Omental fat pad (tissue), 4 donors: ENCODE measurements around the gene EIF4A3. TPM values are rescaled to one million over a fixed set of nuclear protein-coding genes. Genes with fewer than 3 reads are reported as not detected.

Experiments used
- ATAC-seq: fragments of 150-250 bp; one replicate; pipeline ENCODE4 v1.9.1; 2016; ENCODE audit warnings: mild to moderate bottlenecking, moderate library complexity; ENCODE audit not compliant: low FRiP score
- DNase-seq: peaks from one replicate; pipeline ENCODE4 v3.0.0-alpha.2; 2019; ENCODE audit warnings: low spot score
- CTCF ChIP-seq, 3 donors: fragments of 450-650 bp; IDR thresholded peaks; one replicate each; pipeline ENCODE4 v1.5.1; 2016 to 2017; ENCODE audit warnings: antibody characterized with exemption in 3 of 3, mild to moderate bottlenecking in 3 of 3, moderate library complexity in 2 of 3
- small RNA-seq: library from RNA; depleted of rRNA; stranded (forward); fragments of <200 nt; gene quantifications from one replicate; pipeline ENCODE3, GENCODE V24; 2016
- total RNA-seq, 4 donors: library from RNA; depleted of rRNA; stranded (reverse); fragments of >200 nt; gene quantifications; one replicate each; pipeline ENCODE4 v1.1.0, GENCODE V29; 2016

Gene EIF4A3
- total RNA-seq, 4 donors from 2014 or later = 49.0 to 218 (median 112) TPM

- TF ChIP-seq CTCF (IDR thresholded peaks at IDR 0.05) = no peak
- DNase-seq (no peak), ATAC-seq (no peak)
These were observed 60.3 kb downstream of the EIF4A3 start for GRCh38 chr17:80086616-80087015.

DNA sequence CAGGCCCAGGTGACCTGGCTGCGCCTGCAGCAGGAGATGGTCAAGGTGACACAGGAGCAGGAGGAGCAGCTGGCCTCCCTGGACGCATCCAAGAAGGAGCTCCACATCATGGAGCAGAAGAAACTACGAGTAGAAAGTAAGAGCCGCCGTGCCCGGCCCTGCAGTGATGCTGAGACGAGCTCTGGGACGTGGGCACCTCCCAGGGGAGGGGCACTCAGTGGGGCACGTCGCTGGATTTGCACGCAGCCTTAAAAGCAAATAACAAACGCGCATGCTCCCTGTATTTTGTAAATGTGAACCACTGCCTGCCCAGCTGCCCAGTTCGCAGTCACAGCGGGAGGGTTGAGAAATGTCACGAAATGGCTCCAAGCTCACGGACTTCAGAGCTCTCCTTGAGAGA lies 60.8 kb downstream of the EIF4A3 start:
- no peak for ATAC-seq
- no peak for TF ChIP-seq CTCF (IDR thresholded peaks at IDR 0.05)

GRCh38 chr17:80084773-80085172 lies 62.2 kb downstream of the EIF4A3 start:
- DNase-seq = no peak
- no peak for ATAC-seq
- no peak for TF ChIP-seq CTCF (IDR thresholded peaks at IDR 0.05)

More for the DNA sequence above, 60.8 kb downstream of the EIF4A3 start:
- no peak for DNase-seq

Small RNA genes lying within 50 kb of the gene (small RNA-seq; reads per million reads assigned to genes)
- gene AC087741.2 (not detected), gene MIR1268B (not detected)

Other genes with a start within 250 kb of the EIF4A3 start
- 10 to 100 TPM; 46.1 to 97.9 (median 65.3) TPM for gene TBC1D16, start 111.3 kb downstream of the EIF4A3 start, total RNA-seq
- gene CCDC40, start 110.5 kb downstream of the EIF4A3 start, total RNA-seq = 1 to 10 TPM; 3.5 to 8.8 (median 5.3) TPM
- 10 to 100 TPM; 52.8 to 83.0 (median 64.8) TPM for gene GAA, start 45.5 kb downstream of the EIF4A3 start, total RNA-seq
- under 1 TPM in 2 of 4 donors, not detected in 2; 0.37 to 0.63 TPM for gene CARD14, start 22.9 kb upstream of the EIF4A3 start, total RNA-seq
- 10 to 100 TPM; 16.2 to 32.2 (median 28.0) TPM for gene SGSH, start 73.2 kb upstream of the EIF4A3 start, total RNA-seq
- gene SLC26A11, start 73.3 kb upstream of the EIF4A3 start, total RNA-seq = 10 to 100 TPM in 3 of 4 donors, 1 to 10 TPM in 1; 9.1 to 18.9 (median 11.3) TPM
- gene RNF213, start 113.7 kb upstream of the EIF4A3 start, total RNA-seq = 100 to 1,000 TPM in 2 of 4 donors, 10 to 100 TPM in 2; 83.6 to 205 (median 103) TPM